NCI-H2107 treated with DMSO at 0.1 percent for 48 hours (cell line): ENCODE data around the gene NFKB2.

Experiments used
- DNase-seq: peaks from one replicate; lab custom pipeline; 2025; ENCODE audit not compliant: unreplicated experiment; lab: John Stamatoyannopoulos, UW

The NFKB2 gene

DNA sequence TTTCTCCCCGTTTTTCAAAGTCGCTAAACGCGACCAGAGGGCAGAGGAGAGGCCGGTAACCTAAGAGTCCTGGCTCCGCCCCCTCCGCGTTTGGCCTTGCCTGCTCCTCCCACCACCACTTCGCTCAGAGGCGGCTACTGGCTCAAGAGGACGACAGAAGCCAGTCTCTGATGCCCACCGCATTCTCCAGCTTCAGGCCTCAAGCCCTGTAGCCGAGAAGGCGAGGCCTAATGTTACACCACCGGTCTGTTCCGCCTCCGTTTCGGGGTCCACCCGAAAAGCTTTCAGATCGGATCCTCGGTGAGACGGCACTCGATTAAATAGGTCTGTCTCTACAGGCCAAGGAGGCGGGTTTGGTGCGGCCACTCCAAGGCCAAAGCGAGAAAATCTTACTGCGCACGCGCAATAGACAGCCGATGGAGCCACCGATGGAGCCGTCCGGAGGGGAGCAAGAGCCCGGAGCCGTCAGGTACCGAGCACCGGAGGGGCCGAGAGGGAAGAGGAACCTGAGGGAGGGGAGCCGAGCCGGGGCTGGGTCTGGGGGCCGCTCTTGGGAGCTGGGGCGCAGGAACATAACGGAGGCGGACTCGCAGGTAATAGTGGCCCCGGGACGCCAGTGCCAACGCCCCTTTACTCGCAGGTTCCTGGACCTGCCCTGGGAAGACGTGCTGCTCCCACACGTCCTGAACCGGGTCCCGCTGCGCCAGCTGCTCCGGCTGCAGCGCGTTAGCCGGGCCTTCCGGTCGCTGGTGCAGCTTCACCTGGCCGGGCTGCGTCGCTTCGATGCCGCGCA lies 25.4 kb downstream of the NFKB2 start, which contains the start of gene FBXL15:
Gene FBXL15, plus strand, starts transcription at position 123 of the 793 bp plus-strand sequence. Its CDS starts 294 bp downstream, at position 417.
- peak; percentile 87 for DNase-seq

DNA sequence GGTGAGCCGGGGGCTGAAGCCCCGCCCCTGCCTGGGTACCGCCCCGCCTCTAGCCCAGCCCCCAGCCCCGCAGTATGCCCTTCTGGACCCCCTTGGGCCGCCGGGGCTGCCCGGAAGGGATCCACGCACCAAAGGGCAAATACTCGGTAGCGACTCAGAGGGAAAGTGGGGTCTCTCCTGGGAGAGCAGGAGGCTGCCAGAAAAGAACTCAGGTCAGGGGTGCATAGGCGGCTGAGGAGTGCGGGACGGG lies 25.9 kb downstream of the NFKB2 start:
- no peak for DNase-seq

DNA sequence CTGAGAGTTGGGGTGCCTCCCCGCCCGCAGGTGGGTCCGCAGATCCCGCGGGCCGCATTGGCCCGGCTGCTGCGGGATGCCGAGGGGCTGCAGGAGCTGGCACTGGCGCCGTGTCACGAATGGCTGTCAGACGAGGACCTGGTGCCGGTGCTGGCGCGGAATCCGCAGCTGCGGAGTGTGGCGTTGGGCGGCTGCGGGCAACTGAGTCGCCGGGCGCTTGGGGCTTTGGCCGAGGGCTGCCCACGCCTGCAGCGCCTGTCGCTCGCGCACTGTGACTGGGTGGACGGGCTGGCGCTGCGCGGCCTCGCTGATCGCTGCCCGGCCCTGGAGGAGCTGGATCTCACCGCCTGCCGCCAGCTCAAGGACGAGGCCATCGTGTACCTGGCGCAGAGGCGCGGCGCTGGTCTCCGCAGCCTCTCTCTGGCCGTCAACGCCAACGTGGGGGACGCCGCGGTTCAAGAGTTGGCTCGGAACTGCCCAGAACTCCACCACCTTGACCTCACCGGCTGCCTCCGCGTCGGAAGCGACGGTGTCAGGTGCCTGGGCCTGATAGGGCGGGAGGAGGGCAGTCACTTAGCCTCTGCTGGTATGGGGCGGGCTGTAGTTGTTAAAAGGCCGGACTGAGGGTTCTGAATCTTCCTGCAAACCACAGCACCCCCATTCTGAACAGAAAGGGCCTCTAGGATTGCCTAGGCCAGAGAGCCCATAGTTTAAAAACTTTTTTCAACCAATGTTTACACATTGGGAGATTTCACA lies 26.4 kb downstream of the NFKB2 start:
- DNase-seq = no peak

DNA sequence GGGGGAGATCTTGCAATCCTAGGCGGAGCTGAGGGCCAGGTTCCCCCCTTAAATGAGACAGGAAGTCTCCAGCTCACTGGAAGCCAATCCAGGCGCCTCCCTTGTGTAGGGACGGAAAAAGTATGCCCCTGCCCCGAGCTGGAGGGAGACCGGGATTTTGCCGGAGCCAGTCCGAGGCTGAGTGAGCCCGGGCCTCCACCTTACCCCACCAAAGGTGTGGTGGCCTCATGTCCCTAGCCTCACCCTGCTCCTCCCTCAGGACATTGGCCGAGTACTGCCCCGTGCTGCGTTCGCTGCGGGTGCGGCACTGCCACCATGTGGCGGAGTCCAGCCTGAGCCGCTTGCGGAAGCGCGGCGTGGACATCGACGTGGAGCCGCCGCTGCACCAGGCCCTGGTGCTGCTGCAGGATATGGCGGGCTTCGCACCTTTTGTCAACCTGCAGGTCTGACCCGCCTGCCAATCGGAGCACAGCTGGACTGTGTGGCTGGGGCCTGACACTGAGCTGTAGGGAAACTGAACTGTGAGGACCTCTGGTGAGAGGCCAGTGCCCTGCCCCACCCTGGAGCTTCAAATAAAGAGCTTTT lies 27.1 kb downstream of the NFKB2 start:
- DNase-seq = no peak

DNA sequence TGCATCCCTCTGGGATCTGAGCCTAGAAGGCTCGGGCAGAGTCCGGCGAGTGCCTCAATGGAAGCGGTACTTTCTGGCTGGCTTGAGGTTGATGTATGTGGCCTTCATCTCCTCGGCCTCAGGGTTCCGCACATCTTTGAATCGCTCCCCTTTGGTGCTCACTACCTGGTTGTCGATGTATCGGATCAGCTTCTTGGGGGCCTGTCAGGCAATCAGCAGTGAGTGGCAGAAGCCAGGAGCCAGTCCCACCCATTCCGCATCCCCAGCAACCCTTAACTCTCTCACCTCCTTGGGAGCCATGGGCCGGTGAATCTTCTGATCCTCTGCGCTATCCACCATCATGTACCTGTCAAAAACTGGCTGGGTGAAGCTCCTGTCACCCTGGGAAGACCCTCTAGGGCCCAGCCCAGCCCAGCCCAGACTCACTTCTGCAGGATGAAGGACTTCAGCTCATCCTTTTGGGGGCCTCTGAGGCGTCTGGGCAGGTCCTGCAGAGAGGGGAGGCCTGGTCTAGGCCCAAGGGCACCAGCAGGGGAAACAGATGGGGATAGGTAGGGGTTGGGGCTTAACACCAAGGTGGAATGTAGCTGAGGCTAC lies 28.0 kb downstream of the NFKB2 start:
- DNase-seq = no peak

DNA sequence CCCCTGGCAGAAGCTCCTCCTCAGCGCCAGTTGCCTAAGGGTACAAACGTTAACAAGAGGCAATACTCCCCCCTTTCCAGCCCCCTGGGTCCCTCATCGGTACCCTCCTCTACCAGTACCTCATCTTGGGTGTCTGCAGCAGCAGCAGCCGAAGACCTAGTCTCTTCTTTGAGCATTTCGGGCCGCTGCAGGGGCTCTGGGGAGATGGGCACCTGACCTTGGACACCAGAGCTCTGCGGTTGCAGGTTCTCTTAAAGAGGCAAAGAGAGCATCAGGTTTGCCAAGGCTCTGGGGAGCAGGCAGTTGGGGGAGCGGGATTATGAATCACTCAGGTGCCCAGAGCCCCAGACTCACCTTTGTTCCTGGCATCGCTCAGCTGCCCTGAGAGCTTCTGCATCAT lies 28.6 kb downstream of the NFKB2 start:
- DNase-seq = no peak

DNA sequence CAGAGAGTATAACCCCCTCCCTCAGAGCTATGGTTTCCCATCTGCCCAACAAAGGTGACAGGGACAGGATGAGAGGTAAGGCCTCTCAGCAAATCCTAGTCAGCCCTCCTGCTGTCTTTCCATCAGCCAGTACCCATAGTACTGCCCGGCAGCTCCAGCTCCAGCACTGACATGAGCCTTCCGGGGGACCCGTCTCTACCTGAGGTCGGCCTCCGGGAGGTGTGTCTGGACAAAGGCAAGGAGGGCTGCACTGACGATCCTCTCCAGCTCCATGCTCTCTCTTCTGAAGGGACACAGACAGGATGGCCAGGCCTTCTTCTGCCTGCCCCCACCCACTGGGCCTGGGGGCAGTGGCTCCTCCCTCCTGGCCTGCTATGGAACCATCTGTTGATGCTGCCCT lies 29.4 kb downstream of the NFKB2 start:
- DNase-seq = no peak

DNA sequence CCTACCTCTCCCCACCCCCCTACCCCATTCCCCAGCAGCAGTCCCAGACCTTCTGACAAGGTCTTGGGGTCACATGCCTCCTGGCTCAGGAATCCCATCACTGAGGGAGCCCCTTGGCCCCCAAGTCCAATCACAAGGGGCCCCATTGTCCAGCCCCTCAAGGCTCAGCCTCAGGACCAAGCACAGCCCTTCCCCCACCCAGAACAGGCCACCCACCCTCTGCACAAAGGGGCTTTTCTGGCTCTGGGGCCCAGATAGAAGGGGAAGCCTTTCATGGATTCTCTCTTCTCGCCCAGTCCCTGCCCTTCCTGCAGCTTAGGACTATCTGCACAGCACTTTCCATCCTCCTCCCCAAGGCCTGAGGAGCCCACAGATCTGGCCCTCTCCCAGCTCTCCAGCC lies 29.9 kb downstream of the NFKB2 start:
- DNase-seq = no peak

DNA sequence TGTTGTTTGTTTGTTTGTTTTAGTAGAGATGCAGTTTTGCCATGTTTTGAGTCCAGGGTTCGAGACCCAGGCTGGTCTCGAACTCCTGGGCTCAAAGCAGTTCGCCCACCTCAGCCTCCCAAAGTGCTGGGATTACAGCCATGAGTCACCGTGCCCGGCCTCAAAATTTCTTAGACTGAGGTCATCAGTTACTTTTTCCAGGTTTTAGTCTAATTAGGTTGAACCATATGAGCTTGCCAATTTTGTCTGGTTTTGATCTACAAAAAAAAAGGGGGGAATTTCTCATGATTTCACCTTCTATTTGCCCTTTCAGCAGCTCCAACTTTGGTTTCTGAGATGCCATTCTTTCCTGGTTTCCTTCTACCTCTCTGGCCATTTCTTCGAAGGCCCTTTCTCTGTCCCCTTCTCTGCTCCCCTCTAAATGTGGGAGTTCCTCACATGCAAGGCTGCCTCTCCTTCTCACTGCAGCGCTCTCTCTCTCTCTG lies 31.3 kb downstream of the NFKB2 start:
- no peak for DNase-seq

DNA sequence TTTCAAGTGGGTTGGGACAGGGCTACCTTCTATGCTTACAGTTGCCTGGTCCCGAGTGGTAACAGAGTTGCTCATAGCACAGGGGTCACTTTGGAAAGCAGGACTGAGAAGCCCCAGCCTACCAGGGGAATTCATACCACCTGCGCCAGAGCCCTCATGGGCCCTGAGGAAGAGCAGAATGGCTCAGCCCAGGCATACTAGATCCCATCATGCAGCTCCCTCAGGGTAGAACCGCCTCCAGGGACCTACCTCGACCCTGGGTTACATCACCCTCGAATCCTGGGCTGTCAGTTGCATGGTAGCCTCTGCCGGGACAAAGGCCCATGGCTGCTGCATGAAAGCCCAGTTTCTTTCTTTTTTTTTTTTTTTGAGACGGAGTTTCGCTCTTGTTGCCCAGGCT lies 34.0 kb downstream of the NFKB2 start:
- no peak for DNase-seq

DNA sequence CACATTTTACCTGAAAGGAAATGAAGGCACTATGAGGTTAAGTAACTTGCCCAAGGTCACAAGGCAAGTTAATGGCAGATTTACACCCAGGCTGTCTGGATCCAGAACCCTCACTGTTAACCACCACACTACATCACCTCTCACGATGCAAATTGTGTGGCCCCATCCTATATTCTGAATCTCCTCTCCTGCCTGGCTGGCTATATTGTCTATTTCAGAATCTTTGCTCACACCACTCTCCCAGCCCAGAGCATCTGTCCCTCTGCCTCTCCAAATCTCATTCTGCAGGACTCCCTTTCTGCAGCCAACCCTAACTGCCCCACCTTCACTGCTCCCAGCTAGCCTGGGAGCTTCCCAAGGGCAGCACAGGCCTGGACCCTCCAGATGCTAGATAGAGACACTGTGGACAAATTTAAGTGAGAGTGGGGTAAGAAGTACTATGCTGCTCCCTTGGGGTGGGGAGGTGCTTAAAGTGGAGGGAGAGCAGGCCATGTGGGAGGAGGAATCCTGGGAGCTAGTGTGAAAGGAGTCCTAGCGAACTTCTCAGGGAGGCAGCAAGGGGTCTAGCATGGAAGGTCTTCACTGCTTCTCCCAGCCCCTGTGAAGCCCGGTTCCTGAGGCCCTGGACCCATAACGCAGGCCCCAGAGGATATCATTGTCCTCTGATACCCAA lies 36.1 kb downstream of the NFKB2 start:
- DNase-seq = no peak

DNA sequence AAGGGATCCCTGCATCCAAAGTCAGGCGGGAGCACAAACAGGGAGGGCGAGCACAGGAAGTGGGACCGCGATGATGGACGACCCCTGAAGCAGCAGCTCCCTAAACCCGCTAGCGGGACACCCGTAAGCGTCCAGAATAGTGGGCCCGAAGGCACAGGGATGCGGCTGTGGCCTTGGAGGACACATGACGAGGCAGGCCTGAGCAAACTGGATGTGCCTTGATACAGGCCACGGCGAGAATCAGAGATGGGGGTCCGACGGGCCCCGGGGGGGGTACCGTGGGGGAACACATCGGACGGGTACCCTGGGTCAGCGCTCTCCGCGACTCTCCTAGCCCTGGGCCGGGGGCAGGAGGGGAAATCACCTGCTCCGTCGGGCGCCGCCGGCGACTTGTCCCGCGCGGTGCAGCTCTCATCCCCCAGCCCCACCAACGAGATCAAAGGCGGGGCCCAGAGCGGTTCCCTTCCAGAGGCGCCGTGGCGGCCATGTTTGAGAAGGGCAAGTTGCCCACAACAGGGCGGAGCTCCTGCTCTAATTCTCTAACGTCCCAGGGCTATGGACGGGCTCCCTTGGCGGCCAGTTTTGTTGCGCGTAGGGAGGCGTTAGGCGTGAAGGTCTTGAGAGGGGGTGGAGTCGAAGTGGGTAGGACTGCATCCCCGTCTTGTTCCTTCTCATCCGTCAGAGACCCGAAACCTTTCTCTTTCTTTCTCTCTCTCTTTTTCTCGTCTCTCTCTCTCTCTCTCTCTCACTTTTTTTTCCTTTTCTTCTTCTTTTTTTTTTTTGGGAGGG lies 36.9 kb downstream of the NFKB2 start, which contains the start of gene CUEDC2:
Gene CUEDC2, minus strand, starts transcription at position 413 of the 789 bp plus-strand sequence. CDS start 7,386 bp downstream, outside the sequence.
- DNase-seq = peak; percentile 52

DNA sequence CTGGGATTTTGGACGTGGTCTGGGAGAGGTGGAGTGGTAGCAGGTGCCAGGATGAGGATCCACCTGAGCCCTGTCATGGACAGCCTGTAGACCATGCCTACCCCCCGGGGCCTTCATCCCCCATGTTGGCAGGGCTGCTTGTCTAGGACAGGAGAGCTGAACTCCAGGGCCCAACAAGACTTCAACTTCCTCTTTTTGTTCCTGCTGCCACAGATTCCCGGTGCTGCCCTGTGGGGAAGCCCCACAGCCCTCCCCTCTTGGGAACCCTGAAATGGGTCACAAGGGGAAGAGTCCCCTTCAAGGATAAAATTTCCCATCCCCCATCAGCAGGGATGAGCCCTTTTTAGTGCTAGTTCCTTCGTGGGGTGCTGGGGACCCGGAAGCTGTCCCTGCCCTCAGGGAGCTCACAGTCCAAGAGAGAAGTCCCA lies 38.1 kb downstream of the NFKB2 start:
- DNase-seq = no peak

DNA sequence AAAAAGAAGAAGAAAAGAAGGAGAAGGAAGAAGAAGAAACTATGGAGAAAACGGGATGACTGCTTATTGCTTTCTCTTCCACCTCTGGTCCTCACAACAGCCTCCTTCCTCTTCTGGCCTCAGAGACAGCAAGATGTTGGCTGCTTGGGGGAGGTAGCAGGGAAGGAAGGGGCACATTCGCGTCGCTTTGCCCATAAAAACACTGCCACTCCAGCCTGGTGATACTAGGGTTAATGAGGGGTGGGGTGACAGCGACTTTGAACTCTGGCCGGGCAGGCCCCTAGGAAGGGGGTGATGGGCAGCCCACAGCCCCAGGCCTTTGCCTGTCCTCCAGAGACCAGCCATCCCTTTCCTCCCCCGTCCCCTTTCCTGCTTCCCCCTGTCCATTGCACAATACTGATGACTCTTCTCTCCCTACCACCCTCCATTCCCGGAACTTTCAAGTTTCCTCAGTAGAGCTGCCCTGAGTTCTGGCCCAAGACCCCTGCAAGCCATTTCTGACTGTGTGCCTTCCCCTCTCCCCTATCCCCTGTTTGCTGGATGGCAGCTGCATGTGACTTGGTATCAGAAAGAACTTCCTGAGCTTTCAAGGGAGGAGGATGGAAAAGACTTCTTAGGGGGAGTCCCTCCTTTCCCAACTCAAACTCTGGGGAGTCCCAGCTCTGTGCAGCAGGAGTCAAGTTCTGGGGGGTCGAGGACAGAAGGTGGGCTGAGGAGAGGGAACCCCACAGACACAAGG lies 39.1 kb downstream of the NFKB2 start:
- no peak for DNase-seq

DNA sequence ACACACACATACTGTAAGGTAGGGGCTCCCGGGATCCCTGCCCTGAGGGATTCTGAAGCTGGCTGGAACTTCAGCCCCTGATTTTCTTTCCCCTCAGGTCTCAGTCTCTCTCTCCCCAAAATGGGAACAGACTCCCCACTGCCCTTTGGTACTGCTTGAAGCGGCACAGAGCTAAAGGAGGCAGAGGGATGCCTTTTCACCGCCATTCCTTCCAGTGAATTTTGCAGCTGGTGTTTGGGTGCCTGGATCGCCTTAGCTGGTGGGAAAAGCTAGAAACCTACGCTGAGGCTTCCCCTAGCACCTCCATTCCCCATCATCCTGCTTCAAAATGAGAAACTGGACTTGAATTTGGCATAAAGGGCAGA lies 39.6 kb downstream of the NFKB2 start:
- no peak for DNase-seq

DNA sequence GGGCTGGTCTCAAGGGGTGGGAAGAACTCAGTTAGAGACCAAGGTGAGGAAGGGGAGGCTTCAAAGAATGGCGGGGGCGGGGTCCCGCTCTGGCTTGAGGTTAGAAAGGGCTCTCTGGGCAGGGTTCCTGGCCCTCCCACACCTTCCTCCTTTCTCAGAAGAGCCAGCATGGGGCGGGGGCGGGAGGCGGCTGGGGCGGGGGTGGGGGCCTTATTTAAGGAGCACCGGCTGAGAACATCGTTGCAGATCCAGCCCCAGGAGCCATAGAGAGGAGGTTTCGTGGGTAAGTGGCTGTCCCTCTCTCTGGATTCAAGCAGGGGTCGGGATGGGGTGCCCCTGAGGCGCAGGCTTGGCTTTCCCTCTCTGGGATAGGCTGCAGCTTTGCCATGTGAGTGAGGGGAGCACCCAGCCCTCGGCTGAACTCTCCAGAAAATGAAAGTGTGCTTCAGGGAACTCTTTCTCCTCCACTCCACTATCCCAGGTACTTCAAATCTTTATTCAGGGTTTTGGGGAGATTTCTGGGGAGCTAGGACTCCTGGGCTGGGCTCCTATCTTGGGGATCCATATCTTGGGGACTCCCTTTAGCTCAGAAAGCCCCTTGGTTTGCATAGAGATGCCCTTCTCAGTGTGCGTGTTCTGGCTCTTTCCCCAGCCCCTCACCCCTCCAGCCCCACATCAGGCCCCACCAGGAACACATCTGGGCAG lies 40.2 kb downstream of the NFKB2 start:
- no peak for DNase-seq

DNA sequence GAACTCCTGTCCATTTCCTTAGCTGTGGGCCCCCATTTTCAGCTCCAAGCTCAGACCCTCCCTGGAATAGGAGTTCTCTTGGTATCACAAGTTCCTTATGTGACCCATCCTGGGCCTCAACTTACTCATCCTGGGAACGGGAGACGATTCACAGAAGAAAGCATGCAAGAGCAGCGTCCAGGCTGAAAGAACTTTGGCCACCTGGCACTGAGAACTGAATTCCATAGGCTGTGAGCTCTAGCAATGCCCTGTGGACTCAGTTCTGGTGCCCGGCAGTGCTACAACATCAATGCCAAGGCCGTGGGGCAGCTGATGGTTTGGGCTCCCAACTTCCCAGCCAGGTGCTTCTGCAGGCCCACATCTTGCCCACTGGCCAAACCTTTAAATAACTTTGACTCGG lies 40.8 kb downstream of the NFKB2 start:
- DNase-seq = no peak

DNA sequence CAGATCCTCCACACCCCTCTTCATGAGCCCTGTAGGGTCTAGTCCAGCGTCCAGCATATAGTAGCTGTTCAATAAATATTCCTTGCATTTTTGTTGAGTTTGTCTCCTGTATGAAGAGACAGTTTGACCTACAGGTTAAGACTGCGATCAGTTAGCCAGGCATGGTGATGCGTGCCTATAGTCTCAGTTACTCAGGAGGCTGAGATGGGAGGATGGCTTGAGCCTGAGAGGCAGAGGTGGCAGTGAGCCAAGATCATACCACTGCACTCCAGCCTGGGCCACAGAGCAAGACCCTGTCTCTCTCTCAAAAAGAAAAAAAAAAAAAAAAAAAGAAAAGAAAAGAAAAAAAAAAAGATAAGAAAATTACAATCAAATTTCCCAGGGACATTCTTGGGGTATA lies 42.0 kb downstream of the NFKB2 start:
- no peak for DNase-seq

DNA sequence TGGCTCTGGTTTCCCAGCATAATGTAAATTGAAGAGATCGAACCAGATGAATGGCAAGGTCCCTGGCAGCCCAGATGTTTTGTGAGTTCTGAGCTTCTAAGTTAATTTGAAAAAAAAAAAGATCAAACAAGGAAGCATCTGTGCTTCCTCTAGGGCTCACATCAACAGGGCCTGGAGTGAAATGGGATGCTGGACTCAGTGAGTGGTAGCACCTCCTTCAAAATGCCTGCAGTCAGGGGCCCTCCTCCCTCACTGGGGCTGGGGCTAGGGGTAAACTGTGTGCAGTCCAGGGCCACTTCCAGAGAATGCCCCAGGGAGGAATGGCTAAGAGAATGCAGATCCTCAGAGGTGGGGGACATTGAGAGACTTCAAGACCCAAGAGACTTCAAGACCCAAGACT lies 42.9 kb downstream of the NFKB2 start:
- no peak for DNase-seq
